Astrocyte (in vitro differentiated cells and primary cell): Measurements from ENCODE around the gene SMYD2. TPM values are rescaled to one million over a fixed set of nuclear protein-coding genes. Genes with fewer than 3 reads are reported as not detected.

Experiments used
- DNase-seq: peaks from one replicate; pipeline ENCODE4 v3.0.0-alpha.2; 2010; ENCODE audit warnings: low read depth
- FAIRE-seq: peaks from 2 replicates; lab custom pipeline; 2011; peaks lifted over from hg19 to GRCh38; lab: Jason Lieb, UNC
- H2AFZ ChIP-seq: 2 replicates; pipeline ENCODE4 v1.6.0; 2012; ENCODE audit warnings: low read depth, low read length, inconsistent platforms
- H3K27ac ChIP-seq: 2 replicates; pipeline ENCODE4 v1.5.1; 2011; ENCODE audit warnings: low read depth, low read length, inconsistent platforms
- H3K27me3 ChIP-seq: 2 replicates; pipeline ENCODE4 v1.6.0; 2011; ENCODE audit warnings: low read length, inconsistent platforms; ENCODE audit not compliant: insufficient read depth
- H3K36me3 ChIP-seq: 2 replicates; pipeline ENCODE4 v1.5.1; 2011; ENCODE audit warnings: low read length, inconsistent platforms; ENCODE audit not compliant: insufficient read depth
- H3K4me1 ChIP-seq: 2 replicates; pipeline ENCODE4 v1.5.1; 2011; ENCODE audit warnings: low read length, inconsistent platforms; ENCODE audit not compliant: insufficient read depth
- H3K4me2 ChIP-seq: 2 replicates; pipeline ENCODE4 v1.6.0; 2012; ENCODE audit warnings: low read length, inconsistent platforms
- H3K4me3 ChIP-seq: 2 replicates; pipeline ENCODE4 v1.5.1; 2011; ENCODE audit warnings: low read depth, mild to moderate bottlenecking, low read length, inconsistent platforms; ENCODE audit not compliant: insufficient read depth
- H3K79me2 ChIP-seq: 2 replicates; pipeline ENCODE4 v1.6.0; 2012; ENCODE audit warnings: mild to moderate bottlenecking, low read length, inconsistent platforms; ENCODE audit not compliant: insufficient read depth
- H3K9ac ChIP-seq: 2 replicates; pipeline ENCODE4 v1.6.0; 2012; ENCODE audit warnings: mild to moderate bottlenecking, low read length, inconsistent platforms
- H3K9me3 ChIP-seq: 2 replicates; pipeline ENCODE4 v1.5.1; 2012; ENCODE audit warnings: low read depth, mild to moderate bottlenecking, low read length, inconsistent platforms; ENCODE audit not compliant: insufficient read depth
- H4K20me1 ChIP-seq: 2 replicates; pipeline ENCODE4 v1.6.0; 2012; ENCODE audit warnings: low read length, inconsistent platforms; ENCODE audit not compliant: insufficient read depth
- H3K27ac Mint-ChIP-seq: one replicate; pipeline ENCODE4 v1.8.0; 2021; ENCODE audit warnings: mild to moderate bottlenecking, mixed read lengths; ENCODE audit not compliant: unreplicated experiment
- H3K27me3 Mint-ChIP-seq: one replicate; pipeline ENCODE4 v1.8.0; 2021; ENCODE audit warnings: low read depth, mixed read lengths; ENCODE audit not compliant: unreplicated experiment
- H3K36me3 Mint-ChIP-seq: one replicate; pipeline ENCODE4 v1.8.0; 2021; ENCODE audit warnings: low read depth, mixed read lengths; ENCODE audit not compliant: unreplicated experiment
- H3K4me1 Mint-ChIP-seq: one replicate; pipeline ENCODE4 v1.8.0; 2021; ENCODE audit warnings: low read depth, mixed read lengths; ENCODE audit not compliant: unreplicated experiment
- H3K4me3 Mint-ChIP-seq: one replicate; pipeline ENCODE4 v1.8.0; 2021; ENCODE audit warnings: mild to moderate bottlenecking, moderate library complexity, mixed read lengths; ENCODE audit not compliant: unreplicated experiment
- H3K9me3 Mint-ChIP-seq: one replicate; pipeline ENCODE4 v1.8.0; 2021; ENCODE audit warnings: mild to moderate bottlenecking, mixed read lengths; ENCODE audit not compliant: unreplicated experiment
- EZH2 ChIP-seq: IDR thresholded peaks from 2 replicates; pipeline ENCODE4 v1.6.1; 2012; ENCODE audit warnings: mild to moderate bottlenecking, low read length, inconsistent platforms; ENCODE audit not compliant: insufficient read depth
- total RNA-seq: library from RNA; stranded (reverse); gene quantifications from 2 replicates; pipeline ENCODE4 v1.2.1, GENCODE V29; 2021
- TF ChIP-seq, protein P1 (sequence below): IDR thresholded peaks from 2 replicates; pipeline ENCODE4 v1.5.1; 2011; ENCODE audit warnings: low read depth, mild to moderate bottlenecking, inconsistent platforms, low read length, moderate library complexity; ENCODE audit not compliant: insufficient read depth

The SMYD2 gene
- total RNA-seq, 1 donor from 2014 or later = 38.6 TPM

DNA sequence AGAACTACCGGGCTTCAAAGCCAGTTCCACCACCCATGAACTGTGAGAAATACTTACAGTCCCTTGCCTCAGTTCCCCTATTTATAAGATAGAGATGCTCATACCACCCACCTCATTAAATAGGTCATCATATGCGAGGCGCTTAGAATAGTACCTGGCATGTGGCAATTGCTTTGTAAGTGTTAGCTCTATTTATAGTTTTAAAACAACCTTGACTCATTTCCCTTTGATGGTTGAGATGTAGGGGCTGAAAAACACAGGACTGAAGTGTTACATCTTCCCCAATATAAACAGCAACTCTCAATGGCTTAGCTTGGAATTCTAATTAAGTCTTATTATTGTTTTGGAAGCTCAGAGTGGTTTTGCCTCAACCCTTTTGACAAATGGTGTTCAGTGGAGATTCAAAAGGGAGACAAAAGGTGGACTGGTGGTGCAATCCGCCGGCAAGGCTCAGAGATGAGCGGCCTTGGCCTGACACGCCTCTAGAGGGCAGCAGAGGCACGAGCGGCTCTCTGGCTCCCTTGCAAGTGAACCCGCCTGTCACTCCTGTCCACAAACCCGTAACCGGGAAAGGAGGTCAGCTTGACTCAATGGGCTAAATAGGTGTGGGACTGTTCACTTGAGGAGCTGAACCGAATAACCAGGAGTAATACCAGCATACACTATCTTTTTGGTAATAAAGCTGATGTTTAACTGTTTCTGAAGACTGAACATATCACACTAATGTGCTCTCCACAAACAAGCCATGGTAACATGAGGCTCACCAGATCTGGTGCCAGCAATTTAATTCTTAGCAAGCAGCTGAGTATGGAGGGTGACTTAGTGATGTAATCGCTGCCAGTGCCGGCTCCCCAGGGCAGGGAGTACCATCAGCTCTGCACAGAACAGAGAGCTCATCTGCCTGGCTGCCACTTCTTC lies 19.5 kb upstream of the SMYD2 start:
- H3K27me3 Mint-ChIP-seq = peaks cover 8% of the 10 kb centered on the region
- H3K4me3 ChIP-seq = no peak overlapping the region
- no peaks in the 10 kb centered on the region for H3K36me3 ChIP-seq
- no peaks in the 10 kb centered on the region for H3K36me3 Mint-ChIP-seq
- peak overlapping the region; percentile 72 for H3K4me2 ChIP-seq
- DNase-seq (peak; percentile 47), FAIRE-seq (peak; percentile 26)
- no peak overlapping the region for H3K9ac ChIP-seq
- H3K27ac ChIP-seq = no peak overlapping the region
- no peak overlapping the region for H3K4me3 Mint-ChIP-seq
- peaks cover 2% of the 10 kb centered on the region for H3K27me3 ChIP-seq
- no peaks in the 10 kb centered on the region for H3K9me3 ChIP-seq
- H3K27ac Mint-ChIP-seq = no peak overlapping the region
- H2AFZ ChIP-seq = peak overlapping the region; percentile 53
- H3K9me3 Mint-ChIP-seq = no peaks in the 10 kb centered on the region
- H3K4me1 Mint-ChIP-seq = peaks cover 12% of the 10 kb centered on the region
- TF ChIP-seq, protein P1, sequence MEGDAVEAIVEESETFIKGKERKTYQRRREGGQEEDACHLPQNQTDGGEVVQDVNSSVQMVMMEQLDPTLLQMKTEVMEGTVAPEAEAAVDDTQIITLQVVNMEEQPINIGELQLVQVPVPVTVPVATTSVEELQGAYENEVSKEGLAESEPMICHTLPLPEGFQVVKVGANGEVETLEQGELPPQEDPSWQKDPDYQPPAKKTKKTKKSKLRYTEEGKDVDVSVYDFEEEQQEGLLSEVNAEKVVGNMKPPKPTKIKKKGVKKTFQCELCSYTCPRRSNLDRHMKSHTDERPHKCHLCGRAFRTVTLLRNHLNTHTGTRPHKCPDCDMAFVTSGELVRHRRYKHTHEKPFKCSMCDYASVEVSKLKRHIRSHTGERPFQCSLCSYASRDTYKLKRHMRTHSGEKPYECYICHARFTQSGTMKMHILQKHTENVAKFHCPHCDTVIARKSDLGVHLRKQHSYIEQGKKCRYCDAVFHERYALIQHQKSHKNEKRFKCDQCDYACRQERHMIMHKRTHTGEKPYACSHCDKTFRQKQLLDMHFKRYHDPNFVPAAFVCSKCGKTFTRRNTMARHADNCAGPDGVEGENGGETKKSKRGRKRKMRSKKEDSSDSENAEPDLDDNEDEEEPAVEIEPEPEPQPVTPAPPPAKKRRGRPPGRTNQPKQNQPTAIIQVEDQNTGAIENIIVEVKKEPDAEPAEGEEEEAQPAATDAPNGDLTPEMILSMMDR = peak; percentile 91
- TF ChIP-seq EZH2 = no peak
- no peaks in the 10 kb centered on the region for H3K79me2 ChIP-seq
- peaks cover 12% of the 10 kb centered on the region for H3K4me1 ChIP-seq
- H4K20me1 ChIP-seq = no peaks in the 10 kb centered on the region

DNA sequence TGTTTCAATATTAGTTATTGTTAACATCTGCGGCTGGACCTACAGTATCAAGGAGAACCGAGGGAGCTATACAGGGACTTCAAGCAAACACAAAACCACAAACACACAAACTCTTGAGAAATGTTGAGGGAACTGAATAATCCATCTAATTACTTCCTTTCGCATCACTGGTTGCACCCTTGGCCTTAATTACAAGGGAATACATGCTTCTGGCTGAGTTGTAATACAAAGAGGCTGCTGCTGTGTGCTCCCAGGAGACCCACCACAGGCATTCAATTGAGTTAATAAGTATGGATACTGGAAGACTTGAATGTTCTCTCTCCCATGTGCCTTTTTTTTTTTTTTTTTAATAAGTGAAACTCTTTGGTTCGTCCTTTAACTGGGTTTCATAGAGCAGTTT lies 16.8 kb upstream of the SMYD2 start:
- H3K9me3 Mint-ChIP-seq = no peaks in the 10 kb centered on the region
- Histone ChIP-seq H3K4me2 (no peak overlapping the region), H3K4me1 (peaks cover 10% of the 10 kb centered on the region), H3K9me3 (no peaks in the 10 kb centered on the region), H3K9ac (no peak overlapping the region), H3K27me3 (peaks cover 2% of the 10 kb centered on the region), H2AFZ (no peak overlapping the region), H3K36me3 (no peaks in the 10 kb centered on the region), H3K4me3 (no peak overlapping the region), H3K27ac (no peak overlapping the region), H3K79me2 (no peaks in the 10 kb centered on the region), H4K20me1 (no peaks in the 10 kb centered on the region)
- no peak overlapping the region for H3K27ac Mint-ChIP-seq
- no peak overlapping the region for H3K4me3 Mint-ChIP-seq
- H3K4me1 Mint-ChIP-seq = peaks cover 10% of the 10 kb centered on the region
- H3K27me3 Mint-ChIP-seq = peaks cover 8% of the 10 kb centered on the region
- TF ChIP-seq, protein P1 = no peak
- no peak for TF ChIP-seq EZH2
- no peaks in the 10 kb centered on the region for H3K36me3 Mint-ChIP-seq
- DNase-seq = peak; percentile 76
- no peak for FAIRE-seq

DNA sequence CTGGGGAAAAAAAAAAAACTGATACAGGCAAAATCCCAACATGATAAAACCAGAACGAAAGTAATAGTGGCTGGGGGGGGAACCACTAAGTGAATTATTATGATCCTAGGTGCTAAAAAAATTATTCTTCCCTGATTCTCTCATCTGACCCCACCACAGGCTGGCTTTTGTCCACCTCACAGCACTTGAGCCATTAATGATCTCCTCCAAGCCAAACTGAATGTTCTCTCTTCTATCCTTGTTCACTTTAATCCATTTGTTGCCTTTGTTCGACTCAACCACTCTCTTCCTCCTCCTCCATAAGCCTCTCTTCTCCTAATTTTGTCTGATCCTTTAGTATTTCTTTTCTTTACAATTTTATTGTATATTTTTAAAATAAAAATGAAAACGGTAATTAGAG lies 16.0 kb upstream of the SMYD2 start:
- Mint-ChIP-seq H3K27me3 (peaks cover 8% of the 10 kb centered on the region), H3K27ac (no peak overlapping the region), H3K4me3 (no peak overlapping the region), H3K4me1 (peaks cover 2% of the 10 kb centered on the region), H3K9me3 (no peaks in the 10 kb centered on the region), H3K36me3 (no peaks in the 10 kb centered on the region)
- Histone ChIP-seq H3K27ac (no peak overlapping the region), H2AFZ (no peak overlapping the region), H3K9ac (no peak overlapping the region), H3K4me3 (no peak overlapping the region), H3K9me3 (no peaks in the 10 kb centered on the region), H4K20me1 (no peaks in the 10 kb centered on the region), H3K27me3 (peaks cover 2% of the 10 kb centered on the region), H3K4me2 (no peak overlapping the region), H3K4me1 (peaks cover 3% of the 10 kb centered on the region), H3K79me2 (no peaks in the 10 kb centered on the region), H3K36me3 (no peaks in the 10 kb centered on the region)
- FAIRE-seq = no peak
- no peak for TF ChIP-seq EZH2
- TF ChIP-seq, protein P1 = no peak
- DNase-seq = no peak
